SK-N-SH (cell line): ENCODE data around the gene PHF21A.

Source experiments
- CTCF ChIP-seq: fragments of 200-600 bp; sonication (generic); IDR thresholded peaks from 2 replicates; pipeline ENCODE4 v1.6.1; 2017; ENCODE audit warnings: antibody characterized with exemption, mild to moderate bottlenecking, moderate library complexity
- GATA2 ChIP-seq: sonication (generic); formaldehyde crosslinking; IDR thresholded peaks from 2 replicates; pipeline ENCODE4 v1.5.0; 2020; ENCODE audit warnings: mild to moderate bottlenecking, missing genetic modification reagents
- MAX ChIP-seq: IDR thresholded peaks from 2 replicates; pipeline ENCODE4 v1.4.0; 2012; ENCODE audit warnings: low read depth
- MEF2A ChIP-seq: IDR thresholded peaks from 2 replicates; pipeline ENCODE4 v1.4.0; 2012; ENCODE audit warnings: low read depth, borderline replicate concordance
- POLR2AphosphoS5 ChIP-seq: IDR thresholded peaks from 2 replicates; pipeline ENCODE4 v1.6.1; 2012; ENCODE audit warnings: low read depth, low read length
- RAD21 ChIP-seq: IDR thresholded peaks from 2 replicates; pipeline ENCODE4 v1.6.1; 2012; ENCODE audit warnings: mild to moderate bottlenecking, low read length
- RFX5 ChIP-seq: IDR thresholded peaks from 2 replicates; pipeline ENCODE4 v1.6.1; 2012; ENCODE audit warnings: mild to moderate bottlenecking, improper control_type of control experiment, low read length
- SMC3 ChIP-seq: IDR thresholded peaks from 2 replicates; pipeline ENCODE4 v1.6.1; 2012; ENCODE audit warnings: low read depth, low read length, improper control_type of control experiment
- TEAD4 ChIP-seq: IDR thresholded peaks from 2 replicates; pipeline ENCODE4 v1.4.0; 2012; ENCODE audit warnings: mild to moderate bottlenecking, borderline replicate concordance; ENCODE audit not compliant: insufficient read depth
- ZBTB33 ChIP-seq: IDR thresholded peaks from 2 replicates; pipeline ENCODE4 v1.4.0; 2012; ENCODE audit warnings: low read depth, borderline replicate concordance

- TF ChIP-seq CTCF (no peak), ZBTB33 (no peak), MAX (no peak), POLR2AphosphoS5 (no peak), RAD21 (no peak), MEF2A (no peak), RFX5 (no peak), SMC3 (no peak), GATA2 (CRISPR knock-in tag) (no peak), TEAD4 (no peak)
Observed at GRCh38 chr11:46050003-46050461, 71.2 kb downstream of the PHF21A start.
